Measurements from ENCODE around the gene WWOX. TPM values are rescaled to one million over a fixed set of nuclear protein-coding genes. Genes with fewer than 3 reads are reported as not detected.

The WWOX gene
- total and polyA plus RNA-seq, 2 of the 4 experiments (the other 2 are of a cell fraction) = 2.7 to 5.4 TPM

DNA sequence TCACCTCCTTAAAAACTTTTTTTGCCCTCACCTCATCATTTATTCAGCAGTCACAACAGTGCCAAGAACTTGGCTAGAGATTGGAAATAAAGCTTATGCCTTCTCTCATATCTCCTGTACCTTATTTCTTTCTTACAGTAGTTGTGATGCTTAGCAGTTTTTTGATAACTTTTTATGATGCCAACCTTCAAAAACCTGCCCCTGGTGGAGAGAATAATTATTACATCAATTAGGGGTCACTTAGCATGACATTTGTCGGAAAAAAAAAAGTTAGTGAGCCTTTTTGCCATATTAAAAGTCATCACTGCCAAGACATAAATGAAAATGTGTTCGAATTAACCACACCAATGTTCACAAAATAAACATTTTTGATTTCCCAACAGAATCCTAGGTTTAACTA, 296.6 kb downstream of the WWOX start:
- CTCF ChIA-PET = no interaction called here

More for the DNA sequence above, 296.6 kb downstream of the WWOX start:
- dilution Hi-C loops (cut with HindIII; ENCODE audit: low sequenced_read_pairs, unreplicated experiment) = no loop called here
- no peaks in the 10 kb centered on the region for H3K4me1 ChIP-seq (ENCODE audit: control insufficient read depth, insufficient read depth, low read length)
- in situ Hi-C loops (cut with MboI; ENCODE audit: low sequenced_read_pairs) = no loop called here
- ATAC-seq (ENCODE audit: low read depth) (no peak), DNase-seq (no peak)
- no peak overlapping the region for H3K27ac ChIP-seq (ENCODE audit: insufficient read depth, low read length)
- no peaks in the 10 kb centered on the region for H3K36me3 ChIP-seq (ENCODE audit: control insufficient read depth, insufficient read depth, low read length)
- peaks cover 24% of the 10 kb centered on the region for H3K9me3 ChIP-seq (ENCODE audit: control insufficient read depth, insufficient read depth, low read length)
- H3K18ac ChIP-seq (ENCODE audit: low read depth, low read length) = no peak overlapping the region
- TF ChIP-seq POLR2A (IDR thresholded peaks at IDR 0.05; ENCODE audit: low read depth, low read length) (no peak), RFX5 (IDR thresholded peaks at IDR 0.05; ENCODE audit: low read depth, low read length) (no peak), MAFK (IDR thresholded peaks at IDR 0.05; ENCODE audit: low read depth, low read length) (no peak), MXI1 (IDR thresholded peaks at IDR 0.05; ENCODE audit: borderline replicate concordance, low read depth, low read length) (no peak), CEBPB (IDR thresholded peaks at IDR 0.05; ENCODE audit: low read depth, low read length) (no peak), SMC3 (IDR thresholded peaks at IDR 0.05; ENCODE audit: low read depth, low read length) (no peak), NFE2L2 (IDR thresholded peaks at IDR 0.05; ENCODE audit: low read depth, low read length) (no peak), RCOR1 (IDR thresholded peaks at IDR 0.05; ENCODE audit: insufficient replicate concordance, low read length) (no peak)
- TF ChIP-seq, protein P1, sequence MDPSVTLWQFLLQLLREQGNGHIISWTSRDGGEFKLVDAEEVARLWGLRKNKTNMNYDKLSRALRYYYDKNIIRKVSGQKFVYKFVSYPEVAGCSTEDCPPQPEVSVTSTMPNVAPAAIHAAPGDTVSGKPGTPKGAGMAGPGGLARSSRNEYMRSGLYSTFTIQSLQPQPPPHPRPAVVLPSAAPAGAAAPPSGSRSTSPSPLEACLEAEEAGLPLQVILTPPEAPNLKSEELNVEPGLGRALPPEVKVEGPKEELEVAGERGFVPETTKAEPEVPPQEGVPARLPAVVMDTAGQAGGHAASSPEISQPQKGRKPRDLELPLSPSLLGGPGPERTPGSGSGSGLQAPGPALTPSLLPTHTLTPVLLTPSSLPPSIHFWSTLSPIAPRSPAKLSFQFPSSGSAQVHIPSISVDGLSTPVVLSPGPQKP (IDR thresholded peaks at IDR 0.05; ENCODE audit: borderline replicate concordance, low read depth, low read length) = no peak
- TF ChIP-seq, protein P2, sequence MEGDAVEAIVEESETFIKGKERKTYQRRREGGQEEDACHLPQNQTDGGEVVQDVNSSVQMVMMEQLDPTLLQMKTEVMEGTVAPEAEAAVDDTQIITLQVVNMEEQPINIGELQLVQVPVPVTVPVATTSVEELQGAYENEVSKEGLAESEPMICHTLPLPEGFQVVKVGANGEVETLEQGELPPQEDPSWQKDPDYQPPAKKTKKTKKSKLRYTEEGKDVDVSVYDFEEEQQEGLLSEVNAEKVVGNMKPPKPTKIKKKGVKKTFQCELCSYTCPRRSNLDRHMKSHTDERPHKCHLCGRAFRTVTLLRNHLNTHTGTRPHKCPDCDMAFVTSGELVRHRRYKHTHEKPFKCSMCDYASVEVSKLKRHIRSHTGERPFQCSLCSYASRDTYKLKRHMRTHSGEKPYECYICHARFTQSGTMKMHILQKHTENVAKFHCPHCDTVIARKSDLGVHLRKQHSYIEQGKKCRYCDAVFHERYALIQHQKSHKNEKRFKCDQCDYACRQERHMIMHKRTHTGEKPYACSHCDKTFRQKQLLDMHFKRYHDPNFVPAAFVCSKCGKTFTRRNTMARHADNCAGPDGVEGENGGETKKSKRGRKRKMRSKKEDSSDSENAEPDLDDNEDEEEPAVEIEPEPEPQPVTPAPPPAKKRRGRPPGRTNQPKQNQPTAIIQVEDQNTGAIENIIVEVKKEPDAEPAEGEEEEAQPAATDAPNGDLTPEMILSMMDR (conservative IDR thresholded peaks at IDR 0.05; ENCODE audit: low read depth, low read length) = no peak
- H4K20me1 ChIP-seq (ENCODE audit: insufficient read depth, low read length) = no peaks in the 10 kb centered on the region
- no peak overlapping the region for H3K9ac ChIP-seq (ENCODE audit: low read depth, low read length)
- no peak overlapping the region for H2BK5ac ChIP-seq (ENCODE audit: low read depth, low read length, poor library complexity, severe bottlenecking)
- no peak overlapping the region for H4K8ac ChIP-seq (ENCODE audit: low read depth in 2 of 2, low read length in 2 of 2)
- no peak overlapping the region for H2AFZ ChIP-seq (replicated peaks; ENCODE audit: low read length, poor library complexity)
- H3K79me1 ChIP-seq (ENCODE audit: low read depth in 1 of 2, low read length in 2 of 2) = no peaks in the 10 kb centered on the region
- POLR2A ChIA-PET (ENCODE audit: unreplicated experiment) = no interaction called here
- no CpG with 5 or more reads among the region's 2 CpGs for WGBS, 2 experiments (ENCODE audit: extremely low coverage in 2 of 2, insufficient read length in 1 of 2)
- H3K4ac ChIP-seq (ENCODE audit: low read depth, low read length) = no peak overlapping the region
- H3K23ac ChIP-seq (ENCODE audit: low read depth, low read length) = no peak overlapping the region
- H4K91ac ChIP-seq (ENCODE audit: insufficient read depth, low read depth, low read length) = no peak overlapping the region
- no peak overlapping the region for H3K4me3 ChIP-seq (ENCODE audit: insufficient read depth, low read depth, low read length)
- no TSS peak for BruUV-seq (replicated peaks)
- H3K56ac ChIP-seq (ENCODE audit: extremely low read depth, insufficient read depth, low read length) = no peak overlapping the region
- H3K14ac ChIP-seq (replicated peaks; ENCODE audit: low read depth, low read length) = no peak overlapping the region
- no peak overlapping the region for H2AK5ac ChIP-seq (ENCODE audit: low read depth, low read length)
- no peak overlapping the region for H2AK9ac ChIP-seq (replicated peaks; ENCODE audit: low read depth, low read length, poor library complexity)
- H2BK20ac ChIP-seq (ENCODE audit: low read depth, low read length) = no peak overlapping the region
- no peaks in the 10 kb centered on the region for H3K9me1 ChIP-seq (ENCODE audit: insufficient read depth, low read length)
- no peaks in the 10 kb centered on the region for H3K27me3 ChIP-seq (ENCODE audit: control insufficient read depth, insufficient read depth, low read length)
- intact Hi-C loops (cut with micrococcal nuclease) = no loop called here
- H4K5ac ChIP-seq (ENCODE audit: low read depth, low read length) = no peak overlapping the region
- no peak overlapping the region for H2BK120ac ChIP-seq (ENCODE audit: low read depth, low read length)
- no peak overlapping the region for H2BK15ac ChIP-seq (ENCODE audit: low read depth, low read length)
- H3K4me2 ChIP-seq (ENCODE audit: low read depth, low read length) = no peak overlapping the region
